Kidney (tissue), 14 donors: ENCODE results near the gene ALDH7A1. TPM values are rescaled to one million over a fixed set of nuclear protein-coding genes. Genes with fewer than 3 reads are reported as not detected.

Source experiments
- DNase-seq, 5 donors: peaks; one replicate each; pipeline ENCODE4 v3.0.0-alpha.2; 2013 to 2020
- FAIRE-seq: peaks from 2 replicates; lab custom pipeline; 2012; peaks lifted over from hg19 to GRCh38; lab: Jason Lieb, UNC
- H3K27ac ChIP-seq, 2 donors: one replicate each; pipeline ENCODE4 v1.7.0; 2013; ENCODE audit warnings: low read depth in 2 of 2, low read length in 2 of 2, inconsistent platforms in 1 of 2
- H3K27me3 ChIP-seq: one replicate; pipeline ENCODE4 v1.7.1; 2013; ENCODE audit warnings: low read length, inconsistent platforms; ENCODE audit not compliant: control insufficient read depth, insufficient read depth
- H3K36me3 ChIP-seq, 3 donors: one replicate each; pipeline versions ENCODE4 v1.7.0 to v1.7.1; 2013; ENCODE audit warnings: low read length in 3 of 3, control low read depth in 1 of 3, inconsistent platforms in 1 of 3; ENCODE audit not compliant: insufficient read depth in 3 of 3, control insufficient read depth in 2 of 3
- H3K4me1 ChIP-seq, 3 donors: one replicate each; pipeline versions ENCODE4 v1.7.0 to v1.7.1; 2013; ENCODE audit warnings: low read length in 3 of 3, inconsistent platforms in 1 of 3, low read depth in 1 of 3; ENCODE audit not compliant: control insufficient read depth in 2 of 3, insufficient read depth in 2 of 3
- H3K4me3 ChIP-seq, 3 donors: one replicate each; pipeline versions ENCODE4 v1.7.0 to v1.8.1; 2013; ENCODE audit warnings: low read length in 3 of 3, control low read depth in 1 of 3, inconsistent platforms in 1 of 3
- H3K9ac ChIP-seq, 3 donors: one replicate each; pipeline versions ENCODE4 v1.7.0 to v1.7.1; 2013; ENCODE audit warnings: low read length in 3 of 3, control low read depth in 1 of 3, inconsistent platforms in 1 of 3
- H3K9me3 ChIP-seq, 3 donors: one replicate each; pipeline versions ENCODE4 v1.7.0 to v1.7.1; 2013; ENCODE audit warnings: low read length in 3 of 3, control low read depth in 1 of 3, inconsistent platforms in 1 of 3; ENCODE audit not compliant: control insufficient read depth in 2 of 3, insufficient read depth in 1 of 3
- intact Hi-C: fragments of 100-400 bp; cut with DNase I; formaldehyde crosslinking; loops from one replicate; pipeline ENCODE4 v1.11.1; 2022
- polyA plus RNA-seq: library from polyadenylated mRNA; stranded (reverse); fragments of 350-450 nt; fragmentation: Illumina TruSeq; extraction: RNeasy Lipid Tissue Mini Kit (QIAGEN cat#74804); gene quantifications from one replicate; pipeline ENCODE4 v1.2.3, GENCODE V29; 2014; ENCODE audit warnings: low read depth, low replicate concordance; ENCODE audit not compliant: insufficient read depth
- total RNA-seq: library from RNA; stranded (reverse); fragmentation: NEBNext Ultra II Directional; extraction: Animal tissue kit (Norgen Biotek cat#: 25700); gene quantifications from one replicate; pipeline ENCODE4 v1.2.1, GENCODE V29; 2021
- TF ChIP-seq, protein P1 (sequence below): IDR thresholded peaks from 3 replicates; pipeline ENCODE4 v1.5.1; 2012; ENCODE audit warnings: mild to moderate bottlenecking, moderate library complexity, borderline replicate concordance; ENCODE audit not compliant: insufficient read depth; ENCODE audit errors: extremely low read depth
- donor health status: control.
- donor health status: control.
- donor health status: control.
- donor health status: control.
- donor health status: control.
- donor health status: DM: yes; HTN: yes; CAD: no.
- donor health status: Normal renal cell carcinoma (clear cell type).

ALDH7A1 gene
- total and polyA plus RNA-seq, 2 donors from 2014 or later, result 51.8 to 184 TPM

DNA sequence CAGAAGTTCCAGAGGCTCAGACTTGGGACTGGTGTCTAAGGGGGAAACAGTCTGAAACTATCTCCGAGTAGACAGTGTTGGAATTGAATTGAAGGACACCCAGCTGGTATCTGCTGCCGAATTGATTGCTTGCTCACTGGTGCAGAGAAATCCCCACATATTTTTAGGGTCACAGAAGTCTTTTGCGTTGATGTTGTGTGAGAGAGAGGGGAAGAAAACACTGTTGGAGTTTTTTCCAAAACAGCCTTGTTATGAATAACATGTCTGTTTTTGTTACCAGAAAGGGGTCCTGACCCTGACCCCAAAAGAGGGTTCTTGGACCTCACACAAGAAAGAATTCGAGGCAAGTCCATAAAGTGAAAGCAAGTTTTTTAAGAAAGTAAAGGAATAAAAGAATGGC is 81.3 kb downstream of the ALDH7A1 start:
- no peak for DNase-seq
- TF ChIP-seq, protein P1, sequence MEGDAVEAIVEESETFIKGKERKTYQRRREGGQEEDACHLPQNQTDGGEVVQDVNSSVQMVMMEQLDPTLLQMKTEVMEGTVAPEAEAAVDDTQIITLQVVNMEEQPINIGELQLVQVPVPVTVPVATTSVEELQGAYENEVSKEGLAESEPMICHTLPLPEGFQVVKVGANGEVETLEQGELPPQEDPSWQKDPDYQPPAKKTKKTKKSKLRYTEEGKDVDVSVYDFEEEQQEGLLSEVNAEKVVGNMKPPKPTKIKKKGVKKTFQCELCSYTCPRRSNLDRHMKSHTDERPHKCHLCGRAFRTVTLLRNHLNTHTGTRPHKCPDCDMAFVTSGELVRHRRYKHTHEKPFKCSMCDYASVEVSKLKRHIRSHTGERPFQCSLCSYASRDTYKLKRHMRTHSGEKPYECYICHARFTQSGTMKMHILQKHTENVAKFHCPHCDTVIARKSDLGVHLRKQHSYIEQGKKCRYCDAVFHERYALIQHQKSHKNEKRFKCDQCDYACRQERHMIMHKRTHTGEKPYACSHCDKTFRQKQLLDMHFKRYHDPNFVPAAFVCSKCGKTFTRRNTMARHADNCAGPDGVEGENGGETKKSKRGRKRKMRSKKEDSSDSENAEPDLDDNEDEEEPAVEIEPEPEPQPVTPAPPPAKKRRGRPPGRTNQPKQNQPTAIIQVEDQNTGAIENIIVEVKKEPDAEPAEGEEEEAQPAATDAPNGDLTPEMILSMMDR, result no peak
- Histone ChIP-seq H3K27me3 (no peaks in the 10 kb centered on the region), H3K9me3 (no peaks in the 10 kb centered on the region), H3K4me1 (peaks cover 0 to 10% (median 5%) of the 10 kb centered on the region in 3 donors), H3K4me3 (no peak overlapping the region), H3K36me3 (no peaks in the 10 kb centered on the region), H3K9ac (no peak overlapping the region), H3K27ac (peak overlapping the region; percentile 58 to 62)
- intact Hi-C loops, result no loop called here
- FAIRE-seq, result no peak

DNA sequence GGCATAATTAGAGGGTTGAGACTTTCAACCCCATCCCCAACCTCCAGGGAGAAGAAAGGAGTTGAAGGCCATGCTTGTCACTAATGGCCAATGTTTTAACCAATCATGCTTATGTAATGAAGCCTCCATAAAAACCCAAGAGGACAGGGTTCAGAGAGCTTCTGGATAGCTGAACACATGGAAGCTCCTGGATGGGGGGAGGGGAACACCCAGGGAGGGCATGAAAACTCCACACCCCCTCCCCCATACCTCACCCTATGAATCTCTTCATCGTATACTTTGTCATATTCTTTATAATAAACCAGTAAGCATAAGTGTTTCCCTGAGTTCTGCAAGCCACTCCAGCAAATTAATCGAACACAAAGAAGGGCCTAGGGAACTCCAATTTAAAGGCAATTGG is 81.7 kb downstream of the ALDH7A1 start:
- intact Hi-C loops, result no loop called here
- TF ChIP-seq, protein P1, result no peak
- Histone ChIP-seq H3K9ac (no peak overlapping the region), H3K27ac (peak overlapping the region; percentile 58 to 62), H3K27me3 (no peaks in the 10 kb centered on the region), H3K9me3 (no peaks in the 10 kb centered on the region), H3K4me1 (peaks cover 0 to 10% (median 5%) of the 10 kb centered on the region in 3 donors), H3K4me3 (no peak overlapping the region), H3K36me3 (no peaks in the 10 kb centered on the region)
- DNase-seq (no peak), FAIRE-seq (no peak)

DNA sequence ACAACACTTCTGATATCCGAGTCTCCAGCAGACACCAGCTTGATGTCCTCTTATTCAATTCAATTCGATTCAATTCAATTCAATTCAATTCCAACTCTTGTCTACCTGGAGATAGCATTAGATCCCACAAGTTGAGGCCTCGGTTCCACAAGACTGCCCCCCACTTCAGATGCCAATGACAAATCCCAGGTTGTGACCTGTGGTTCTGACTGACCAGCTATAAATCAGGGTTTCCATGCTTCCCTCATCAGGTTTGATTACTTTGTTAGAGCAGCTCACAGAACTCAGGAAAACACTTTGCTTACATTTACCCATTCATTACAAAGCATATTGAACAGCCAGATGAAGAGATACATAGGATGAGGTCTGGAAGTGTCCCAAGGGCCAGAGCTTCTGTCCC is 82.6 kb downstream of the ALDH7A1 start:
- no peak for DNase-seq

More for the DNA sequence above, 82.6 kb downstream of the ALDH7A1 start:
- intact Hi-C loops, result no loop called here
- H3K36me3 ChIP-seq, result no peaks in the 10 kb centered on the region
- H3K27me3 ChIP-seq, result no peaks in the 10 kb centered on the region
- no peak overlapping the region for H3K9ac ChIP-seq
- no peaks in the 10 kb centered on the region for H3K9me3 ChIP-seq
- peak overlapping the region; percentile 58 to 62 for H3K27ac ChIP-seq
- FAIRE-seq, result no peak
- no peak overlapping the region for H3K4me3 ChIP-seq
- TF ChIP-seq, protein P1, result no peak
- peaks cover 0 to 10% (median 5%) of the 10 kb centered on the region in 3 donors for H3K4me1 ChIP-seq
